ENCODE data around the gene DPEP1. TPM values are rescaled to one million over a fixed set of nuclear protein-coding genes. Genes with fewer than 3 reads are reported as not detected.

DPEP1 gene
- total RNA-seq, 1 experiment from 2014 or later = 1.1 TPM

DNA sequence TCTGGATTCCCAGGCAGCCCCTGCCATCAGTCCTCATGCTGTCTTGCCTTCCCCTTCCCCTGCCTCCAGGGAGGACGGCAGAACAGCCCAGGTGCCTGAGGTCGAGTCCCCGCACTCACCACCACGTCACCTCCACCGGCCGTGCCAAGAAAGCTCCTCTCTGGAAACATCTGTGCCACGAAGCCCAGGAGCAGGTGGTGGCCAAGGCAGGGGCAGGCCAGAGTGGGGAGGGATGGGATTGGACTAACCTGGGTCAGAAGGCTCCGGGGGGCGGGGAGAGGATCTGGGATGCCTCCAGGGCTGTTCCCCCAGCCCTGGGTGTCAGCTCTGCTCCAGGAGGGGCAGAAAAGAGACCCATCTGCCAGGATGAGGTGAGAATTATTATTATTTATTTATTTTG, 7.4 kb upstream of the DPEP1 start:
- WGBS (ENCODE audit: extremely low coverage, insufficient read length, low lambda C conversion rate) = no CpG with 5 or more reads among the region's 9 CpGs
- no peak overlapping the region for H2BK5ac ChIP-seq (ENCODE audit: insufficient read length, low read length)
- no peak overlapping the region for H2BK120ac ChIP-seq (ENCODE audit: low read depth, low read length, poor library complexity, severe bottlenecking)
- no peak overlapping the region for H3K23ac ChIP-seq (ENCODE audit: insufficient read length, low read depth, low read length)
- no peaks in the 10 kb centered on the region; the same call in 1 of the 2 replicates for H3K4me1 ChIP-seq (ENCODE audit: insufficient read depth, low read length)
- no peak overlapping the region for H3K18ac ChIP-seq (ENCODE audit: insufficient read length, low read depth, low read length)
- H2BK15ac ChIP-seq (ENCODE audit: low read depth, low read length) = no peak overlapping the region
- H4K91ac ChIP-seq (ENCODE audit: insufficient read length, low read depth, low read length) = no peak overlapping the region
- H3K23me2 ChIP-seq (ENCODE audit: insufficient read length, low read depth, low read length, poor library complexity, severe bottlenecking) = peaks cover 2% of the 10 kb centered on the region
- H3K9ac ChIP-seq (ENCODE audit: extremely low read depth, insufficient read length, low read length) = no peak overlapping the region
- no peaks in the 10 kb centered on the region for H3K27me3 ChIP-seq (ENCODE audit: insufficient read depth, low read length)
- H3T11ph ChIP-seq (ENCODE audit: low read length) = no peak overlapping the region
- Mint-ChIP-seq H3K4me1 (peaks cover 5 to 8% of the 10 kb centered on the region in 2 experiments), H3K4me3 (no peak overlapping the region), H3K36me3 (ENCODE audit: insufficient read depth in 1 of 3, low read depth in 3 of 3) (no peaks in the 10 kb centered on the region), H3K9me3 (no peaks in the 10 kb centered on the region), H3K27ac (no peak overlapping the region; a peak in 1 of 7 replicates), H3K27me3 (ENCODE audit: low read depth) (peaks cover 7% of the 10 kb centered on the region)
- H3K14ac ChIP-seq (ENCODE audit: insufficient read depth, low read length) = no peak overlapping the region
- no peak overlapping the region for H2BK20ac ChIP-seq (ENCODE audit: low read depth, low read length, poor library complexity, severe bottlenecking)
- no peaks in the 10 kb centered on the region for H4K20me1 ChIP-seq (ENCODE audit: control insufficient read depth, insufficient read depth, insufficient read length)
- no peak for TF ChIP-seq CTCF (conservative IDR thresholded peaks at IDR 0.05)
- H3K79me1 ChIP-seq (ENCODE audit: insufficient read depth, low read depth, low read length, poor library complexity, severe bottlenecking) = no peaks in the 10 kb centered on the region
- no peak overlapping the region for H3K4me2 ChIP-seq (ENCODE audit: insufficient read depth, insufficient read length, low read length)
- no peaks in the 10 kb centered on the region for H3K9me3 ChIP-seq (ENCODE audit: control insufficient read depth, low read depth, low read length)
- no peak overlapping the region for H3K56ac ChIP-seq (ENCODE audit: insufficient read length, low read depth, low read length)
- no peaks in the 10 kb centered on the region for H3K79me2 ChIP-seq (ENCODE audit: insufficient read depth, low read length)
- H4K5ac ChIP-seq (ENCODE audit: insufficient read length, low read depth, low read length) = no peak overlapping the region
- no peak overlapping the region for H2AK5ac ChIP-seq (ENCODE audit: insufficient read length, low read length)
- H2AFZ ChIP-seq (ENCODE audit: low read length) = no peak overlapping the region
- H3K27ac ChIP-seq (ENCODE audit: insufficient read length, low read depth, low read length) = no peak overlapping the region
- DNase-seq = no peak
- H2BK12ac ChIP-seq (ENCODE audit: insufficient read length, low read depth, low read length) = no peak overlapping the region
- no peak overlapping the region for H4K8ac ChIP-seq (replicated peaks; ENCODE audit: insufficient read length, low read depth, low read length)
- H3K4ac ChIP-seq (ENCODE audit: low read depth, low read length) = no peak overlapping the region

Measured in H9 (cell line).